Activated naive CD4-positive, alpha-beta T cell treated with anti-CD3 and anti-CD28 coated beads for 36 hours (primary cell): ENCODE results near the gene PRDM1. TPM values are rescaled to one million over a fixed set of nuclear protein-coding genes. Genes with fewer than 3 reads are reported as not detected.
"Not testable (repeated sequence)": the region's sequence is repeated elsewhere in the genome, so short reads cannot be mapped to it uniquely, and the experiment has no call there.

Experiments
- CTCF ChIA-PET: fragments of 350-600 bp; sonication (Branson Sonifier 250); formaldehyde crosslinking; loops from one replicate; lab custom pipeline; 2021; ENCODE audit warnings: antibody characterized with exemption; lab: Charles Lee
- DNase-seq: peaks from one replicate; pipeline ENCODE4 v3.0.0-alpha.2; 2020
- H3K27ac Mint-ChIP-seq: one replicate; pipeline ENCODE4 v1.8.0; 2021; ENCODE audit warnings: mild to moderate bottlenecking, mixed read lengths
- H3K27me3 Mint-ChIP-seq: one replicate; pipeline ENCODE4 v1.8.0; 2021; ENCODE audit warnings: low read depth, mixed read lengths
- H3K36me3 Mint-ChIP-seq: one replicate; pipeline ENCODE4 v1.8.0; 2021; ENCODE audit warnings: low read depth, mixed read lengths
- H3K4me1 Mint-ChIP-seq: one replicate; pipeline ENCODE4 v1.8.0; 2021; ENCODE audit warnings: low read depth, mixed read lengths
- H3K4me3 Mint-ChIP-seq: one replicate; pipeline ENCODE4 v1.8.0; 2021; ENCODE audit warnings: mild to moderate bottlenecking, moderate library complexity, mixed read lengths
- H3K9me3 Mint-ChIP-seq: one replicate; pipeline ENCODE4 v1.8.0; 2021; ENCODE audit warnings: mixed read lengths
- intact Hi-C: fragments of 100-400 bp; cut with micrococcal nuclease; formaldehyde crosslinking; loops from one replicate; pipeline ENCODE4 v1.15.1; 2023
- total RNA-seq, 2 experiments: library from RNA; stranded (reverse); gene quantifications; one replicate each; pipeline ENCODE4 v1.2.3, GENCODE V29; 2021

The PRDM1 gene
- total RNA-seq, 2 experiments from 2014 or later, result 3.4 to 4.0 TPM

DNA sequence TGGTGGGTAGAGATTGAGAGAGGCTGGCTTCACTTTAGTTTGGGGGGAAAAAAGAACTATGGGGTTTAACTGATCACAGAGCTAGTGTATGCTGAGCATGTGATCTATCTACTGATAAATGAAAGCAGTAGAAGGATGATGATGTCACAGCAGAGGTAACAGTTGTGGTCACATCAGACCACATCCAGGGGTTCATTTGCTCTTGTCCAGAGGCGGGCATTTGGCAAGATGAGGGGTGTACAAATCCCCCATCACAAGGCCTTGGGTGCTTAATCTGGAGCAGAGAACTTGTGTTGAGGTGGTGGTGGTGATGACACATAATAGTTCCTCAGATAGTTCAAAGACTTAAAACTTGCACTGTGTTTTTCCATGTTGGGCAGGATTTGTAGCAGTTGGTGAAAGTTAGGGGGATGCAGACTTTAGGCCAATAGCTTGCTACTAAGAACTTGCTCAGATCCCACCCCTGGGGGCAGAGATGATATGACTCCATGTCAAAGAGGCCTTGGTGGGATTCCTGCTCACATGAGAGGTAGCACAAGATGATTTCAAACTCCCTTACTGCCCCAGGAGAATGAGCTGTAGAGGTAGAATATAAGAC is 63.4 kb downstream of the PRDM1 start:
- DNase-seq, result peak; percentile 43
- peaks cover 2% of the 10 kb centered on the region for H3K9me3 Mint-ChIP-seq
- H3K4me1 Mint-ChIP-seq, result peaks cover 27% of the 10 kb centered on the region
- CTCF ChIA-PET, result no interaction called here
- no peaks in the 10 kb centered on the region for H3K36me3 Mint-ChIP-seq
- no peak overlapping the region for H3K4me3 Mint-ChIP-seq
- intact Hi-C loops, result no loop called here
- no peaks in the 10 kb centered on the region for H3K27me3 Mint-ChIP-seq
- H3K27ac Mint-ChIP-seq, result no peak overlapping the region

- H3K4me1 Mint-ChIP-seq, result peaks cover 22% of the 10 kb centered on the region
- CTCF ChIA-PET, result interaction anchor here (1.0 kb wide), 1 partner anchor 42 kb away, joined by 3 read pairs; no protein-coding TSS in a partner anchor
- DNase-seq, H3K36me3 Mint-ChIP-seq, H3K27ac Mint-ChIP-seq, intact Hi-C loops, H3K27me3 Mint-ChIP-seq, H3K9me3 Mint-ChIP-seq, H3K4me3 Mint-ChIP-seq: not testable (repeated sequence)
Measured at GRCh38 chr6:106152476-106152875, 66.3 kb downstream of the PRDM1 start.

GRCh38 chr6:106152952-106153351 is 66.8 kb downstream of the PRDM1 start:
- intact Hi-C loops, result no loop called here
- Mint-ChIP-seq H3K4me3 (no peak overlapping the region), H3K27ac (no peak overlapping the region), H3K27me3 (no peaks in the 10 kb centered on the region), H3K4me1 (peaks cover 22% of the 10 kb centered on the region), H3K36me3 (no peaks in the 10 kb centered on the region), H3K9me3 (peaks cover 2% of the 10 kb centered on the region)
- CTCF ChIA-PET, result interaction anchor here (1.0 kb wide), 1 partner anchor 42 kb away, joined by 3 read pairs; no protein-coding TSS in a partner anchor
- DNase-seq, result no peak

DNA sequence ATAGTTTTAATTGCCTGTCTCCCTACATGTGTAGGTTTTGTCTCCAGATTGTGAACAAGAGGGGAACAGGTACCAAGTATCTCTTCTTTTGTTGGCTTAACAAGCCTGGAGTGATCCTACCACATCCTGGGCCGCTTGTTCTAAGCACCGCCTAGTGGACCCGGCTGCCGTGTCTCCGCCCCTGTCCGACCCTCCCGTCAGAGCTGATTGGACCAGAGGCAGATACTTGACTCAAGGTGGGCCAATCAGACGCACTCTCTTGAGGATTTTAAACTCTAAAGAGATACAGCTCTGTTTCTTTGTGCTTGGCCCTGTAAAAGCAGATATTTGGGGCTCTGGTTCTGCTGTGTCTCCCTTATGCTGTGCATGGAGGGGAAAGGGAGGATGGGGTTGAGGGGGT is 68.2 kb downstream of the PRDM1 start:
- no peaks in the 10 kb centered on the region for H3K27me3 Mint-ChIP-seq
- H3K36me3 Mint-ChIP-seq, result no peaks in the 10 kb centered on the region
- no peak overlapping the region for H3K4me3 Mint-ChIP-seq
- peaks cover 18% of the 10 kb centered on the region for H3K4me1 Mint-ChIP-seq
- CTCF ChIA-PET, result no interaction called here
- peaks cover 2% of the 10 kb centered on the region for H3K9me3 Mint-ChIP-seq
- H3K27ac Mint-ChIP-seq, result no peak overlapping the region
- no peak for DNase-seq
- intact Hi-C loops, result no loop called here

DNA sequence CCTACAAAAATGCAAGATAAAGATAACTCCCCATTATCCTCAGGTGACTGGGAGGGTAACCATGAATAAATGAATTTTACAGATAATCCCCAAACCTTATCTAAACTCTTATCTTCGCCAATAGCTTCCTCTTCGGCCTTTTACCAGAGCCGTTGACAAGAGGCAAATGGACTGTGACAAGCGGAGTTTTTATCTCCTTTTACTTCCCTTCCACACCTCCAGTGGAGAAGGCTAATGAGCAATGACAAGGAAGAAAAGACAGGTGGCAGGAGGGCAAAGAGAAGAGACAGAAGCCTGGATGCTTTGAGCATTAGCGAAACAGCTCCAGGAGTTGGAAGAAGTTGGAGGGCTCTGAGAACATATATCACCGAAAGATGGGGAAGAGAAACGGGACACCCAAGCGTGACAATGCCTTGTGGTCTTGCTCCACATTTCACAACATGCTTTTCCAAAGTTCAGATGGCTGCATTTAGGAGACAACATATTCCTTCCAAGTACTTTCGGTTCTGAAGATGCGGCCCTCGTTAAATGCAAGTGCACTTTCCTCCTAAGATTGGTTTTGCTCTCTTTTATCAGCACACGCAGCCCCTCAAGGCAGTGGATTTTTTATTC is 69.2 kb downstream of the PRDM1 start:
- no peaks in the 10 kb centered on the region for H3K36me3 Mint-ChIP-seq

DNA sequence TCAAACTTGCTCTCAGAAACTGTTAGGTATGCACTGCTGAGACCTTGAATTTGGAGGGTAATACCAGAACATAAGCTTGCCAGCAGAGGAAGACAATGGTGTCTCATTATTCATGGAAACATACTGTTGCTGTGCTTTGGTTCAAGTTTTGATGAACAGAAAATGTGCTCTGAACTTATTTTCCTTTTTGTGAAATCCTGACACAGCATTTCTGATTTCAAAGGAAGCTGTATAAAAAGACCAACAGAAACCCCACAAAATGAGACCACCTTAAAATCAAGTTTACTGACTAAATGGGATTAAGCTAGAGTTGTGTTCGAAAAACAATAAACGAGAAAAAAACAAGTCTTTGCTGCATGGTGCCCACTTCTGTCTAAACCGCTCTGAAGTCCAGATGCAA is 70.3 kb downstream of the PRDM1 start:
- Mint-ChIP-seq H3K27me3 (no peaks in the 10 kb centered on the region), H3K4me3 (no peak overlapping the region), H3K4me1 (peaks cover 10% of the 10 kb centered on the region), H3K27ac (no peak overlapping the region), H3K9me3 (peaks cover 2% of the 10 kb centered on the region), H3K36me3 (no peaks in the 10 kb centered on the region)
- no peak for DNase-seq
- CTCF ChIA-PET, result interaction anchor here (0.6 kb wide), 1 partner anchor 66 kb away, joined by 3 read pairs; no protein-coding TSS in a partner anchor
- intact Hi-C loops, result no loop called here

More for the DNA sequence above, 69.2 kb downstream of the PRDM1 start:
- CTCF ChIA-PET, result no interaction called here
- DNase-seq, result no peak
- no peaks in the 10 kb centered on the region for H3K27me3 Mint-ChIP-seq
- peaks cover 10% of the 10 kb centered on the region for H3K4me1 Mint-ChIP-seq
- H3K4me3 Mint-ChIP-seq, result no peak overlapping the region
- H3K9me3 Mint-ChIP-seq, result peaks cover 2% of the 10 kb centered on the region
- intact Hi-C loops, result no loop called here
- no peak overlapping the region for H3K27ac Mint-ChIP-seq

DNA sequence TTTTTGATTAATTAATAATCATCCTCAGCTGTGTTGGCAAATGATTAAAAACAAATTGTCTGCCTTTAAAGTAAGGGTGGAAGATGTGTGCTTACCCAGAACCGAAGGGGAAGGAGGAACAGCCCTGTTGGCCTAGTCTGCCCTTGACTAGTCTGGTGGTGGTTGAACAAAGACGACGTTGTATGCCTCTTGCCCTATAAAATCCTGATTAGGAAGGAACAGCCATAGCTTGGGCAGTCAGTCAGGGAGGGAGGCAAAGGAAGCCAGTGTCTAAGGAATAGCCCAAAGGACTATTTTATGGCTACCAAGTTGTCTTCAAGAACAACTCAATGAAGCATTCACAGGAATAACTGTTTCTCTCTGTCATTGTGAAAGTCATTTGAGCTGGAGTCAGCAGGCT is 70.7 kb downstream of the PRDM1 start:
- Mint-ChIP-seq H3K27me3 (no peaks in the 10 kb centered on the region), H3K9me3 (peaks cover 2% of the 10 kb centered on the region), H3K4me1 (peaks cover 10% of the 10 kb centered on the region), H3K36me3 (no peaks in the 10 kb centered on the region), H3K4me3 (no peak overlapping the region), H3K27ac (no peak overlapping the region)
- CTCF ChIA-PET, result interaction anchor here (0.6 kb wide), 1 partner anchor 66 kb away, joined by 3 read pairs; no protein-coding TSS in a partner anchor
- no peak for DNase-seq
- intact Hi-C loops, result no loop called here

DNA sequence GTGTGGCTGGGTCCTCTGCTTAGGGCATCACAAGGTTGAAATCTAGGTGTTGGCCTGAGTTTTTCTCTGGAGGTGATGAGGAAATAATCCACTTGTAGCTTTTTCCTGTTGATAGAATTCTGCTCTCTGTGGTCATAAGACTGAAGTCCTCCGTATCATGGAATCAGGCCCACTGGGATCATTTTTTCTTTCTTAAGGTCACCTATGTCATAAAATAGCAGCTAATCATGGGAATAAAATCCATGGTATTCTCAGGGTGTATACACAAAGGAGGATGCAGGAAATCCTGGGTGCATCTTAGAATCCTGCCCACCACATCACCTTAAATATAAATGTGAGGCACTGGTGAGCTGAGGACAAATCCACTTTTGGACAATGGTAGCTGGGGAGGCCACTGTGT is 72.7 kb downstream of the PRDM1 start:
- CTCF ChIA-PET, result interaction anchor here (0.6 to 1.2 kb wide), 2 partner anchors 63 to 175 kb away, joined by 3 read pairs; no protein-coding TSS in a partner anchor
- H3K27ac Mint-ChIP-seq, result no peak overlapping the region
- peaks cover 14% of the 10 kb centered on the region for H3K4me1 Mint-ChIP-seq
- no peaks in the 10 kb centered on the region for H3K27me3 Mint-ChIP-seq
- no peak overlapping the region for H3K4me3 Mint-ChIP-seq
- H3K9me3 Mint-ChIP-seq, result no peaks in the 10 kb centered on the region
- no peak for DNase-seq
- H3K36me3 Mint-ChIP-seq, result no peaks in the 10 kb centered on the region
- intact Hi-C loops, result no loop called here

Other genes starting within 250 kb of the PRDM1 start
- gene ATG5, start 239.4 kb downstream of the PRDM1 start, total RNA-seq, result 10 to 100 TPM; 20.2 to 20.7 TPM